T-cell (primary cell): Measurements from ENCODE around the gene CADM2. TPM values are rescaled to one million over a fixed set of nuclear protein-coding genes. Genes with fewer than 3 reads are reported as not detected.
"Not testable (repeated sequence)": the region's sequence is repeated elsewhere in the genome, so short reads cannot be mapped to it uniquely, and the experiment has no call there.

Experiments
- ATAC-seq, 4 experiments: fragments of 200-7000 bp in 3 of 4; fragments of 150-1000 bp in 1 of 4; cut with Tn5 transposase; replicated peaks in 1 of 4; 1 replicate in 3 of 4; 2 replicates in 1 of 4; pipeline ENCODE4 v1.10.0; 2021; ENCODE audit warnings: moderate library complexity in 3 of 4, mild to moderate bottlenecking in 2 of 4, moderate number of reproducible peaks in 1 of 4
- CTCF ChIA-PET, 2 donors: fragments of 300-600 bp; sonication (Branson Sonifier 250); formaldehyde crosslinking; loops; one replicate each; lab custom pipeline; 2022; ENCODE audit warnings: antibody characterized with exemption in 2 of 2; lab: Charles Lee
- POLR2A ChIA-PET, 2 donors: fragments of 300-600 bp; sonication (Branson Sonifier 250); formaldehyde crosslinking; loops; one replicate each; lab custom pipeline; 2022; ENCODE audit warnings: antibody characterized with exemption in 2 of 2; lab: Charles Lee
- DNase-seq, 35 experiments: peaks; one replicate each; pipeline versions ENCODE4 v3.0.0 to v3.0.0-alpha.2; 2013 to 2023
- H3K27ac ChIP-seq: one replicate; pipeline ENCODE4 v1.5.1; 2013; ENCODE audit warnings: low read length
- H3K27me3 ChIP-seq, 2 experiments: replicated peaks in 1 of 2; 1 replicate in 1 of 2; 2 replicates in 1 of 2; pipeline versions ENCODE4 v1.6.1 to v1.7.0; 2013; ENCODE audit warnings: low read length in 1 of 2, mixed read lengths in 1 of 2; ENCODE audit not compliant: control insufficient read depth in 2 of 2, insufficient read depth in 2 of 2; ENCODE audit errors: extremely low read depth in 1 of 2
- H3K36me3 ChIP-seq, 2 donors: 1 replicate in 1 of 2; 2 replicates in 1 of 2; pipeline versions ENCODE4 v1.6.1 to v1.7.0; 2013; ENCODE audit warnings: low read length in 1 of 2; ENCODE audit not compliant: control insufficient read depth in 2 of 2, insufficient read depth in 1 of 2; ENCODE audit errors: extremely low read depth in 1 of 2
- H3K4me1 ChIP-seq, 2 experiments: 1 replicate in 1 of 2; 2 replicates in 1 of 2; pipeline versions ENCODE4 v1.6.1 to v1.7.0; 2013; ENCODE audit warnings: low read length in 2 of 2, mixed read lengths in 1 of 2; ENCODE audit not compliant: insufficient read depth in 2 of 2, control insufficient read depth in 1 of 2; ENCODE audit errors: extremely low read depth in 1 of 2
- H3K4me3 ChIP-seq, 2 donors: 1 replicate in 1 of 2; 2 replicates in 1 of 2; pipeline versions ENCODE4 v1.5.1 to v1.7.0; 2013; ENCODE audit warnings: mild to moderate bottlenecking in 2 of 2, low read length in 1 of 2, moderate library complexity in 1 of 2; ENCODE audit not compliant: control insufficient read depth in 1 of 2; ENCODE audit errors: extremely low read depth in 1 of 2
- H3K9me3 ChIP-seq: 2 replicates; pipeline ENCODE4 v1.7.0; 2013
- H3K27ac Mint-ChIP-seq, 2 donors: one replicate each; pipeline ENCODE4 v1.8.0; 2020 to 2021; ENCODE audit warnings: mild to moderate bottlenecking in 2 of 2, mixed read lengths in 2 of 2
- H3K27me3 Mint-ChIP-seq, 2 donors: one replicate each; pipeline ENCODE4 v1.8.0; 2021 to 2022; ENCODE audit warnings: mixed read lengths in 2 of 2
- H3K36me3 Mint-ChIP-seq: one replicate; pipeline ENCODE4 v1.8.0; 2021; ENCODE audit warnings: mixed read lengths
- H3K4me1 Mint-ChIP-seq, 3 donors: one replicate each; pipeline ENCODE4 v1.8.0; 2020 to 2022; ENCODE audit warnings: mixed read lengths in 3 of 3, mild to moderate bottlenecking in 1 of 3
- H3K4me3 Mint-ChIP-seq, 3 donors: one replicate each; pipeline ENCODE4 v1.8.0; 2020 to 2022; ENCODE audit warnings: mild to moderate bottlenecking in 3 of 3, mixed read lengths in 3 of 3, moderate library complexity in 3 of 3
- H3K9me3 Mint-ChIP-seq, 3 donors: one replicate each; pipeline ENCODE4 v1.8.0; 2020 to 2022; ENCODE audit warnings: mixed read lengths in 3 of 3
- WGBS: methylation state at CpG from one replicate; pipeline ENCODE4 v1.1.5; 2013; ENCODE audit warnings: missing lambda C conversion rate; ENCODE audit not compliant: insufficient coverage; 5-methylcytosine and 5-hydroxymethylcytosine counted together
- total RNA-seq, 35 experiments: library from RNA in 6 of 35; stranded (reverse) in 6 of 35; fragments of 120-200 nt in 1 of 35; gene quantifications; one replicate each; pipeline versions ENCODE4 v1.2.1 to v1.2.4 and lab custom pipeline; 2013 to 2026

Gene CADM2
- total RNA-seq (under 1 TPM in 2 of 5 donors, not detected in 3; 0.23 to 0.25 TPM), total RNA-seq (lab: John Stamatoyannopoulos, UW) (0 to 0.91 (median 0.08) reads per million in 29 experiments)
- total RNA-seq (2013) = 0.26 TPM

DNA sequence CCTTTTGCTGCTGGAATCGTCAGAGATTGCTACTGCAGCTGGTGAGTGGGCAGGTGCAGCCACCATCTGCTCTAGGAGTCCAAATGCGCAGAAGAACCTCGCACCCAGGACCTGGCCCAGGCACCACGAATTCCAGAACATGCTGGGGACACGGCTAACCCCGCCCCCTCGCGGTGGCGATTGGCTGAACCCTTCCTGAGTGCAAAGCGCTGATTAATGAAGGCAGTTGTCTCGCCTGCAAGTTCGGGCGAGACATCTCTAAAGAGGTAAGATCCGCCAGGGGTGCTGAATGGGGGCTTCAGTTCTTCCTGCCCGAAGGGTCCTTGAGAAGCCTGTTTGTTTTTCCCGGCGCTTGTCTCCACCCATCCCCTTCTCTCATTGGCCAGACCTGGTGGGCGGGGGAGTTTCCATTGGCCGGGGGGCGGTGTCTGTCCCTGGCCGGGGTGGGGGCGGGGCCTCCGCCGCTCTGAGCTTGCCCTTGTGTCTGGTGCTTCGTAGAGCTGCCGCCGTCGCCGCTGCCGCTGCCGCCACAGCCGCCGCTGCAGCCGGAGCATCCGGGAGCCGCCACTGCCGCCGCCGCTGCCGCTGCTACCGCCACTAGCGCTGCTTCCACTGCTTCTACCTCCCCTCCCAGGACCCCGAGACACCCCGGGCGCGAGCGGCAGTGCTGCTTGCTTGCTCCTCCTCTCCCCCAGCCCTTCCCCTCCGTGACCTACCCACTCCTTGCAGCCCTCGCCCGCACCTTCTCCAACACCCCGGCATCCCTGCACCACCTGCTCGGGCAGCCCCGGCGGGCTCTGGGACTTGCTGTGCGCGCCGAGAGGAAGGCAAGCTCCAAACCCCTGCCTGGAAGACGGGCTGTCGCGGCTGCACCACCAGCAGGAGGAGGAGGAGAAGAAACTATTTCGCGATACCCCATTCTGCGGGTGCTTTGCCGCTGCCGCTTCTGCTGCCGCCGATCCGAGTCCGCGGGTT lies at the start of gene CADM2:
TSS of gene CADM2 (plus strand) at position 495 of the 975 bp plus-strand sequence.
- peak within 1 kb of the TSS; percentile 25 to 52 for H3K4me3 ChIP-seq
- peak; percentile 83 to 92 (median 90) for ATAC-seq
- no peaks in the 10 kb centered on the region for H3K9me3 ChIP-seq
- DNase-seq = peak in 34 of 35 experiments; percentile 2 to 65 (median 44)
- H3K27ac ChIP-seq = no peak within 1 kb of the TSS
- no peaks in the 10 kb centered on the region for H3K36me3 ChIP-seq
- peaks cover 21 to 23% (median 22%) of the 10 kb centered on the region in 3 donors for H3K4me1 Mint-ChIP-seq
- peaks cover 9 to 29% of the 10 kb centered on the region in 2 experiments for H3K27me3 ChIP-seq
- H3K27ac Mint-ChIP-seq = no peak within 1 kb of the TSS
- peak within 1 kb of the TSS; percentile 50 to 72 (median 62) for H3K4me3 Mint-ChIP-seq
- H3K9me3 Mint-ChIP-seq = peaks cover 0 to 7% (median 4%) of the 10 kb centered on the region in 3 donors
- peaks cover 0 to 15% of the 10 kb centered on the region in 2 experiments for H3K4me1 ChIP-seq
- WGBS = 3% methylated on average over 52 of the region's 70 CpGs
- H3K36me3 Mint-ChIP-seq = no peaks in the 10 kb centered on the region
- CTCF ChIA-PET = no interaction called here
- peaks cover 31 to 45% of the 10 kb centered on the region in 2 donors for H3K27me3 Mint-ChIP-seq
- POLR2A ChIA-PET = no interaction called here

GRCh38 chr3:84918592-84918991 lies 40.2 kb upstream of the CADM2 start:
- H3K27me3 Mint-ChIP-seq, H3K9me3 ChIP-seq, H3K4me3 ChIP-seq, H3K4me1 ChIP-seq, H3K27me3 ChIP-seq, H3K36me3 ChIP-seq, H3K4me1 Mint-ChIP-seq, H3K27ac Mint-ChIP-seq, DNase-seq, H3K4me3 Mint-ChIP-seq, CTCF ChIA-PET, ATAC-seq, POLR2A ChIA-PET, H3K36me3 Mint-ChIP-seq, H3K27ac ChIP-seq: not testable (repeated sequence)
- WGBS = 100% methylated on average over 10 of the region's 33 CpGs
- H3K9me3 Mint-ChIP-seq = peaks cover 12 to 20% (median 18%) of the 10 kb centered on the region in 3 donors

DNA sequence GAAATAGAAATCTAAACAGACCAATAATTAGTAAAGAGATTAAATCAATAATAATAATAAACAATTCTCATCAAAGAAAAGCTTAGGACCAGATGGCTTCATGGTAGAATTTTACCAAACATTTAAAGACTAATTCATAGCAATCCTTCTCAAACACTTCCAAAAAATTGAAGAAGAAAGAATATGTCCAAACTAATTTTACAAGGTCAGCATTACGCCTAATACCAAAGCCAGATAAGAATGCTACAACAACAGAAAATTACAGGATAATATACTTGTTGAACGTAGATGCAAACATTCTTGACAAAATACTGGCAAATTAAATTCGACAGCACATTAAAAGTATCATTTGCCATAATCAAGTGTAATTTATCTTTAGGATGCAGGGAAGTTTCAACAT lies 36.1 kb upstream of the CADM2 start:
- no peak overlapping the region for H3K4me3 Mint-ChIP-seq
- Histone ChIP-seq H3K27me3 (no peaks in the 10 kb centered on the region), H3K36me3 (no peaks in the 10 kb centered on the region), H3K4me3 (no peak overlapping the region), H3K9me3 (no peaks in the 10 kb centered on the region), H3K4me1 (no peaks in the 10 kb centered on the region), H3K27ac (no peak overlapping the region)
- no CpG with 5 or more reads among the region's 3 CpGs for WGBS
- no peaks in the 10 kb centered on the region for H3K27me3 Mint-ChIP-seq
- peaks cover 8 to 27% (median 19%) of the 10 kb centered on the region in 3 donors for H3K9me3 Mint-ChIP-seq
- no peak for DNase-seq
- ATAC-seq = no peak
- H3K36me3 Mint-ChIP-seq = no peaks in the 10 kb centered on the region
- no peaks in the 10 kb centered on the region for H3K4me1 Mint-ChIP-seq
- CTCF ChIA-PET = no interaction called here
- no peak overlapping the region for H3K27ac Mint-ChIP-seq
- POLR2A ChIA-PET = no interaction called here

- Histone ChIP-seq H3K4me1 (no peaks in the 10 kb centered on the region), H3K9me3 (no peaks in the 10 kb centered on the region), H3K27me3 (no peaks in the 10 kb centered on the region), H3K4me3 (no peak overlapping the region), H3K36me3 (no peaks in the 10 kb centered on the region), H3K27ac (no peak overlapping the region)
- DNase-seq (no peak), ATAC-seq (no peak)
- WGBS = no CpG with 5 or more reads among the region's 1 CpG
- no peaks in the 10 kb centered on the region for H3K4me1 Mint-ChIP-seq
- no peak overlapping the region for H3K4me3 Mint-ChIP-seq
- CTCF ChIA-PET = interaction anchor here in 1 of 2 donors (0.7 kb wide), 1 partner anchor 69 kb away, joined by 6 read pairs; no protein-coding TSS in a partner anchor
- POLR2A ChIA-PET = no interaction called here
- H3K27ac Mint-ChIP-seq = no peak overlapping the region
- no peaks in the 10 kb centered on the region for H3K36me3 Mint-ChIP-seq
- H3K27me3 Mint-ChIP-seq = no peaks in the 10 kb centered on the region
- peaks cover 16 to 37% (median 18%) of the 10 kb centered on the region in 3 donors for H3K9me3 Mint-ChIP-seq
Measured at GRCh38 chr3:84925571-84925970, 33.2 kb upstream of the CADM2 start.

DNA sequence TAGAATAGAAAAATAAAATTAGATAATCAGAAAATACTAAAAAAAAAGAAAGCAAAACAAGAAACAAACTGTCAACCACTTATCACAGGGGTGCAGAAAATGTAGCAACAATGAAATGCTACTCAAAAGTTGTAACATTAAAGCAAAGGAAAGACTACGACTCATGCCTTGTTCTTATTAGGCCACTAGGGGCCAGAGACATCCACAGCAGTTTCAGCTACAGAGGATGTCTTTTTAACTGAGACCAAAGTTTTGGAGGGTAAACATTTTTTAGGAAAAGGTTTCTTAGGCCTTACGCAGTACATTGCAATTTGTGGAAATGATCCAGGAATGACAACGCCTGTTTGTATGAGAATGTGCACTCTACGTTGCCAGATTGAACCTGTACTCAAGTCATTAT lies 15.4 kb upstream of the CADM2 start:
- Mint-ChIP-seq H3K27ac (no peak overlapping the region), H3K36me3 (no peaks in the 10 kb centered on the region), H3K4me3 (no peak overlapping the region), H3K4me1 (no peaks in the 10 kb centered on the region), H3K27me3 (no peaks in the 10 kb centered on the region), H3K9me3 (peaks cover 0 to 11% (median 0%) of the 10 kb centered on the region in 3 donors)
- Histone ChIP-seq H3K9me3 (no peaks in the 10 kb centered on the region), H3K4me1 (no peaks in the 10 kb centered on the region), H3K4me3 (no peak overlapping the region), H3K27ac (no peak overlapping the region), H3K36me3 (no peaks in the 10 kb centered on the region), H3K27me3 (no peaks in the 10 kb centered on the region)
- ATAC-seq = no peak
- 56% methylated on average over 4 of the region's 4 CpGs for WGBS
- no peak for DNase-seq
- CTCF ChIA-PET = no interaction called here
- POLR2A ChIA-PET = no interaction called here

DNA sequence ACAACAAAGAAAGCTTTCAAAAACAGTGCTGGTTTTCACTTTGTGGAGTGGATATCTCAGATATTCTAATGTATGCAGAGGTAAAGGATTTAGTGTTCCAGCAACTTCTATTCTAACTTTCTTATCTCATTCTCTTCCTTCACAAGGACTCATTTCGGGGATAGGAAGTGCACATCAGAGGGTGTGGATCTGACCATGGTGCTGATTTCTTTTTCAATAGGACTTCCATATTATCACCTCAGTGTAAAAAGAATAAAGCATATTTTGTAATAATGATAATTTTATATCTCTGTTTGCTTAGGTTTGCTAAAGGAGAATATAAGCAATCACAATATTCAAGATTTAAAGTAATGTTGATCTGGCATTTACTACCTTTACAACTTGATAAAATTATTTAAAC lies 12.5 kb upstream of the CADM2 start:
- Histone ChIP-seq H3K27me3 (no peaks in the 10 kb centered on the region), H3K36me3 (no peaks in the 10 kb centered on the region), H3K27ac (no peak overlapping the region), H3K9me3 (no peaks in the 10 kb centered on the region), H3K4me1 (no peaks in the 10 kb centered on the region), H3K4me3 (no peak overlapping the region)
- Mint-ChIP-seq H3K27ac (no peak overlapping the region), H3K4me3 (no peak overlapping the region), H3K9me3 (peaks cover 6 to 12% (median 11%) of the 10 kb centered on the region in 3 donors), H3K4me1 (no peaks in the 10 kb centered on the region), H3K27me3 (no peaks in the 10 kb centered on the region), H3K36me3 (no peaks in the 10 kb centered on the region)
- ChIA-PET POLR2A (no interaction called here), CTCF (no interaction called here)
- ATAC-seq (no peak), DNase-seq (no peak)
- WGBS = no CpG with 5 or more reads among the region's 1 CpG
